Ishikawa (cell line): Measurements from ENCODE around the gene FGF1.

ENCODE experiments used
- CEBPB ChIP-seq: IDR thresholded peaks from 2 replicates; pipeline ENCODE4 v1.6.1; 2012
- CREB1 ChIP-seq: IDR thresholded peaks from 2 replicates; pipeline ENCODE4 v1.6.1; 2012; ENCODE audit warnings: low read depth
- EGR1 ChIP-seq: IDR thresholded peaks from 2 replicates; pipeline ENCODE4 v1.6.1; 2012
- EP300 ChIP-seq: IDR thresholded peaks from 2 replicates; pipeline ENCODE4 v1.6.1; 2012; ENCODE audit warnings: borderline replicate concordance
- FOXM1 ChIP-seq: IDR thresholded peaks from 2 replicates; pipeline ENCODE4 v1.6.1; 2012; ENCODE audit warnings: low read depth, borderline replicate concordance
- MAX ChIP-seq: IDR thresholded peaks from 2 replicates; pipeline ENCODE4 v1.6.1; 2012
- NFIC ChIP-seq: IDR thresholded peaks from 2 replicates; pipeline ENCODE4 v1.6.1; 2012
- RAD21 ChIP-seq: IDR thresholded peaks from 2 replicates; pipeline ENCODE4 v1.6.1; 2012; ENCODE audit warnings: low read depth
- REST ChIP-seq: IDR thresholded peaks from 2 replicates; pipeline ENCODE4 v1.6.1; 2012; ENCODE audit warnings: low read depth, mild to moderate bottlenecking
- TAF1 ChIP-seq: IDR thresholded peaks from 2 replicates; pipeline ENCODE4 v1.6.1; 2012; ENCODE audit warnings: low read depth, mild to moderate bottlenecking
- TCF12 ChIP-seq: IDR thresholded peaks from 2 replicates; pipeline ENCODE4 v1.6.1; 2012; ENCODE audit warnings: low read depth
- TEAD4 ChIP-seq: IDR thresholded peaks from 2 replicates; pipeline ENCODE4 v1.6.1; 2012
- USF1 ChIP-seq: IDR thresholded peaks from 2 replicates; pipeline ENCODE4 v1.6.1; 2012
- YY1 ChIP-seq: IDR thresholded peaks from 2 replicates; pipeline ENCODE4 v1.6.1; 2012; ENCODE audit warnings: low read depth
- ZBTB7A ChIP-seq: IDR thresholded peaks from 2 replicates; pipeline ENCODE4 v1.6.1; 2012; ENCODE audit warnings: low read depth

The FGF1 gene

GRCh38 chr5:142722896-142723295, 37.0 kb upstream of the FGF1 start:
- no peak for TF ChIP-seq REST
- TF ChIP-seq ZBTB7A = no peak
- TF ChIP-seq EGR1 = no peak
- TF ChIP-seq MAX = no peak
- TF ChIP-seq TCF12 = no peak
- TF ChIP-seq NFIC = no peak
- TF ChIP-seq FOXM1 = no peak
- no peak for TF ChIP-seq TAF1
- TF ChIP-seq EP300 = no peak
- TF ChIP-seq CREB1 = no peak
- TF ChIP-seq USF1 = no peak
- TF ChIP-seq CEBPB = no peak
- no peak for TF ChIP-seq YY1
- no peak for TF ChIP-seq TEAD4
- no peak for TF ChIP-seq RAD21

GRCh38 chr5:142722146-142722545, 36.3 kb upstream of the FGF1 start:
- no peak for TF ChIP-seq ZBTB7A
- no peak for TF ChIP-seq EGR1
- TF ChIP-seq EP300 = no peak
- no peak for TF ChIP-seq TCF12
- TF ChIP-seq TEAD4 = no peak
- TF ChIP-seq FOXM1 = no peak
- no peak for TF ChIP-seq NFIC
- no peak for TF ChIP-seq MAX
- TF ChIP-seq RAD21 = no peak
- no peak for TF ChIP-seq CEBPB
- no peak for TF ChIP-seq REST
- TF ChIP-seq YY1 = no peak
- no peak for TF ChIP-seq TAF1
- no peak for TF ChIP-seq USF1
- TF ChIP-seq CREB1 = no peak

GRCh38 chr5:142720641-142721271, 34.9 kb upstream of the FGF1 start:
- TF ChIP-seq CREB1 = no peak
- TF ChIP-seq RAD21 = no peak
- TF ChIP-seq REST = no peak
- TF ChIP-seq EGR1 = no peak
- TF ChIP-seq USF1 = no peak
- TF ChIP-seq EP300 = no peak
- TF ChIP-seq TAF1 = no peak
- no peak for TF ChIP-seq YY1
- no peak for TF ChIP-seq CEBPB
- TF ChIP-seq FOXM1 = no peak
- TF ChIP-seq NFIC = no peak
- no peak for TF ChIP-seq TEAD4

- TF ChIP-seq NFIC (no peak), TCF12 (no peak), USF1 (no peak), REST (no peak), EGR1 (no peak), FOXM1 (no peak), CREB1 (no peak), TAF1 (no peak), CEBPB (no peak), TEAD4 (no peak)
These were observed 34.0 kb upstream of the FGF1 start for GRCh38 chr5:142719836-142720370.
